Head of caudate nucleus (tissue), 42 donors: ENCODE data around the gene PLA2G12A.

Source experiments
- DNase-seq, 42 donors: peaks; one replicate each; pipeline versions ENCODE4 v3.0.0 to v3.0.0-alpha.2; 2020 to 2021; ENCODE audit warnings: mixed read lengths in 7 of 42
- intact Hi-C: fragments of 100-400 bp; cut with DNase I; formaldehyde crosslinking; loops from one replicate; pipeline ENCODE4 v1.15.0; 2022

Gene PLA2G12A

DNA sequence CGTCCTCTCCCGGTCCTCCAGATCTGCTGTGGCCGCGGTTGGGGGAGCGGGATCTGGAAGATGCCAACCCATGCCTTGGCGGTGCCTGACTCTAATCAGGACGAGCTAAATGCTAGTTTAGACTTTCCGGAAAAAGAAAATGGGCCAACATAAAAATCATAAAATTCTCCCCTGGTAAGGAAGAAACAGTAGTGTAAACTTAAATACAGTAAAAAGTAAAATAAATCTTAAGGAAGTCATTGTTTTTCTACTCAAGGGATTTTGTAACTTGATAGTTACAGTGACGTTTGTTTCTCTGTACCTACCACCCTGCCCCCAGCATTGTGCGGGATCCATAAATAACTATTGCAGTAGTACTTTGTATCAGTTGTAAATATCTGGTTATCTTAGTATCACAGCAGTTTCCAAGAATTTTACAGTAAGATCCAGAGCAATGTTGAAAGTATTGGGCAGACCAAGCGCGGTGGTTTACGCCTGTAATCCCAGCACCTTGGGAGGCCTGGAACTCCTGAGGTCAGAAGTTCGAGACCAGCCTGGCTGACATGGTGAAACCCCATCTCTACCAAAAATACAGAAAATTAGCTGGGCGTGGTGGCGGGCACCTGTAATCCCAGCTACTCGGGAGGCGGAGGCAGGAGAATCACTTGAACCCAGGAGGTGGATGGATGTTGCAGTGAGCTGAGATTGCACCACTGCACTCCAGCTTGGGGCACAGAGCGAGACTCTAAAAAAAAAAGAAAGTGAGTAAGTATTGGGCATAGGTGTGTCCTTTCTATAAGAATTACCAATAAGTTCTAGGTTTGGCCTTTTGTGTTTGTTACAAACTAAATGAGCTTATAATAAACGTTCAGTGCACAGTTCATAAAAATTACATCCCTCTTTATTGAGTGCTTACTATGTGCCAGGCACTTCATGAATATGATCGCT, 1.0 kb upstream of the PLA2G12A start:
- DNase-seq, result peak in 4 of 42 donors; percentile 24 to 55 (median 32)
- intact Hi-C loops, result loop anchor here (10.0 kb wide), 1 partner anchor 84 kb away; the partner anchor contains the start of gene GAR1

DNA sequence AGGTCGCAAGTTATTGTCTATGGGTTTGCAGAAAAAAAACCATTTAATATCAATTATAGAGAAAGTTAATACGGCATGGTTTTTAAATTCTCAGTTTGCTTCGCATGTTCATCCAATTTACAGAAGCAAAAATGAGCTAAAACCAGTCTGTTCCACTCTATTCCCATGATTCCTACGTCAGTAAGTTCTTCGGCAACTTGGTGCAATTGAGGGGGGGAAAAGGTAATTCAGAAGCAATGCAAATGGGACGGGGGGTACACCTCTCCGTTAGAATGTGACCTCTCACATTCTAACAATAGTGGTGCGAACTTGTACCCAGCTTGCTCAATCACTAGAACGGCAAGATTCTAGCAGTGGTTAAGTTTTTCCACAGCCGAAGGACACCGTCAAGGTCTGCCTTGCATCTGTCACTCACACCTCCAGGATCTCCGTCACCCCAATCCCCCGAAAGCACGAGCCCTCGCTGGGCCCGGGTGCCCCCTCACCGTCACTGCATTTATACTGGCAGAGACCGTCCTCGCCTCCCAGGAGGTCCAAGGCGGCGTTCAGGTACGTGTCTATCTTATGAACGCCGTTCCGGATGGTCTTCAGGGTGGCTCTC, 653 bp downstream of the PLA2G12A start:
- peak in 9 of 42 donors; percentile 3 to 43 (median 16) for DNase-seq
- intact Hi-C loops, result no loop called here

DNA sequence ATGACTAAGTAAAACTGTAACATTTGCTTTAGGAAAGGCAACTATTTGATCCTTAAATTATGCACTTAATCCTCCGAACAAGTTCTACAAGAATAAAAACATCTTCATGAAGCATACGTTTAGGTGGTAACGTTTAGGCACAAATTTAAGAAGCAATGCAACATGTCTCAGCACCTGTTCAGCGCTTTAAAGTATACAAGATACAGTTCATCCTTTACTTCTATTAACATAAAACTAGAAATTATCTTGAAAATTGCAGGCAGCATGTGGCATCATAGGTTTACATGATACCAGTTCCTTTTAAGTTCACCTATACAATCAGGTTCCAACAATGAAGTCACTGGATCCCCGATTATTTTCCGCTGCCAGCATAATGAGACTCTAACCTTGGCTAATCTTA, 1.5 kb downstream of the PLA2G12A start:
- no peak for DNase-seq
- intact Hi-C loops, result no loop called here

DNA sequence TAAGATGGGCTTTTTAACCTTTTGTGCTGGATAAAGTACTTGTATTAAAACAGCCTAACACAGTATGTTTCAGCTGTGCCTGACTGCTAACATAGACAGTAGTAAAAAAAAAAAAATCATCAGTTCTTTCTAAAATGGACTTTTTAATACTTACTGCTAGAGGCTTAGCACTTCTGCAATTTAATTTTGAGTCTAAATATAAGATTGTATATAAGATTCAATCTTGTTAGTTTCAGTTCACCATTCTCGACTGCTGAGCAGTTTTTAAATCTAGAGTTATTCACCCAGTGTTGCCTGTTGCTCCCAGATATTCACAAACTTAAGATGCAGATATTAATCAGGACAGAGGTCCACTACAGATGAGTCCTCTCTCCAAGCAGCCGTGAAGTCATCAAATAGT, 6.8 kb downstream of the PLA2G12A start:
- intact Hi-C loops, result no loop called here

DNA sequence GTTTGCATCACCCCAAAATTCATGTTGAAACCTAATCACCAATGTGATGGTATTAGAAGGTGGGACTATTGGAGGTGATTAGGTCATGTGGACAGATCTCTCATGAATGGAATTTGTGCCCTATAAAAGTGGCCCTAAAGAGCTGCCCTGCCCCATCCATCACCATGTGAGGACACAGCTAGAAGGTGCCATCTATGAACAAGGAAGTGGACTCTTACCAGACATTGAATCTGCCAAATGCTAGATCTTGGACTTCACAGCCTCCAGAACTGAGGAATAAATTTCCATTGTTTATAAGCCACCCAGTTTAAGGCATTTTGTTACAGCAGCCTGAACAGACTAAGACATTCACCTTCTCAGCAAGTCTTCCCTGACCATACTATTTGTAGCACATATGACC, 7.5 kb downstream of the PLA2G12A start:
- DNase-seq, result no peak
- intact Hi-C loops, result no loop called here

More for the DNA sequence above, 6.8 kb downstream of the PLA2G12A start:
- no peak for DNase-seq

DNA sequence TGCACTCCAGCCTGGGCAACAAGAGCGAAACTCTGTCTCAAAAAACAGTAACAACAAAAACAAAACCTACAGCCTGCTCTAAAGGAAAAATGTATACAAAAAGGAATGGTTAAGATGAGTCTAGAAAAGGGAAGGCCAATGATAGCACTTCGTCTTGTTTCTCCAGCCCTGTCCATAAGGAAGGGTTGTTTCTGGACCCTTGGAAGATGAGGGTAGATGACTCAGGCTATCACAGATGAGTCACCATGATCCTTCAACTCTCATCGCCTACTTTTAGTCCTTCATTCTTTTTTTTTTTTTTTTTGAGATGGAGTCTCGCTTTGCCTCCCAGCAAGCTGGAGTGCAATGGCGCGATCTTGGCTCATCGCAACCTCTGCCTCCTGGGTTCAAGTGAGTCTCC, 8.8 kb downstream of the PLA2G12A start:
- no peak for DNase-seq
- intact Hi-C loops, result no loop called here

DNA sequence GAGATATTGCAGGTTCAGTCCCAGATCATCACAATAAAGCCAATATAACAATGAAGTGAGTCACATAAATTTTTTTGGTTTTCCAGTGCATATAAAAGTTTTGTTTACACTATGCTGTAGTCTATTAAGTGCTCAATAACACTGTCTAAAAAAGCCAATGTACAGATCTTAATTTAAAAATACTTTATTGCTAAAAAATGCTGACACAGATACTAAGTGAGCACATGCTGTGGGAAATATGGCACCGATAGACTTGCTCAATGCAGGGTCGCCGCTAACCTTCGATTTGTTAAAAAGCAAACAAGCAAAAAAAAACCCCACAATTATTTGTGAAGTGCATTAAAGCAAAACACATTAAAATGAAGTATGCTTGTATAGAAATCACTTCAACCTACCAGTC, 10.3 kb downstream of the PLA2G12A start:
- intact Hi-C loops, result no loop called here
- DNase-seq, result no peak

DNA sequence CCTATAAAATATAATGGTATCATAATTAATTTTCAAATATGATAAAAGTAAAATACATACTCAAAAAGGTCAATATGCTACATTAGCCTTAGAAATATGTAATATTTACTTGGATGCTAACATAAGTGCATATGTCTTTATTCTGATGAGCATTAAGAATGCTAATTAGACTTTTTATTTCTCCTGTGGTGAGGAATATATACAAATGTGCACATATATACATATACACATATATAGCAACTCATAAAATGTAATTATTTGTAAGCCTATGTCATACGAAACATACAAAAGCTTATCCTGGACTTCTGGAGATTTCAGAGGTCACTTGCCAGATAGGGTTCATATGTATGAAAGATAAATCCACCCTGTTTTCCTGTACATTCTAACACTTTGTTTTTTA, 11.1 kb downstream of the PLA2G12A start:
- intact Hi-C loops, result no loop called here
- no peak for DNase-seq

DNA sequence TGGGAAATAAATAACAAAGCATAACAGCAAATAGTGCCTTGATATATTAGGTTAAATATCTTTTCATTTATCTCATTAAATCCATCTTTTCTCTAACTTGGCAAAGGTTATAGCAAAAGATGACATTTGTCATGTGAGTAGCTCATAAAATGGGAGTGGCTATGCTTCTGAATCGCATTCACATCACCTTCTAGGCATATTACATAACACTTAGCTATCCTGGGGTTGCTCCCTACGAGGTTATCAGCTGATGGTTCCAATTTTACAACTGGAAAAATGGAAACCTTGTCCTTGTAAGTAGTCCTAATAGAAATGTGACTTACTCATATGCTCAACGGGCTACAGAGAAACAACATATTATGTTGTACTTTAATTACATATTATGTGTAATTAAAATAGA, 16.4 kb downstream of the PLA2G12A start:
- no peak for DNase-seq
- intact Hi-C loops, result no loop called here

DNA sequence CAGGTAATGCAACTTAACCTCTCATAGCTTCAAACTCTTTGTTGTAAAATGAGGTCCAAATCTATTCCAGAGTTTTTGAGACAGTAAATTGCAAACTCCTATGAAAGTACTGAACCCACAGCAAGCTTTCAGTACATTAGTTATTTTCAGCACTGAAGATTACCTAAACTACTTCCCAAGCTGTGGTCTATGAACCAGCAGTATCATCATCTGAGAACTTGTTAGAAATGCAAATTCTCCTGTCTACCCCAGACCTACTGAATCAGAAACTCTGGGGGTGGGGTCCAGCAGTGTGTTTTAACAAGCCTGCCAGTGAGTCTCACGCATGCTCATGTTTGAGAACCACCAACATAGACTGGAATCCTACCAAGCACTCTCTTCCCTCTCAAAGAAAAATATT, 20.9 kb downstream of the PLA2G12A start:
- no peak for DNase-seq
- intact Hi-C loops, result loop anchor here (10.0 kb wide), 1 partner anchor 106 kb away; the partner anchor contains the start of gene GAR1

DNA sequence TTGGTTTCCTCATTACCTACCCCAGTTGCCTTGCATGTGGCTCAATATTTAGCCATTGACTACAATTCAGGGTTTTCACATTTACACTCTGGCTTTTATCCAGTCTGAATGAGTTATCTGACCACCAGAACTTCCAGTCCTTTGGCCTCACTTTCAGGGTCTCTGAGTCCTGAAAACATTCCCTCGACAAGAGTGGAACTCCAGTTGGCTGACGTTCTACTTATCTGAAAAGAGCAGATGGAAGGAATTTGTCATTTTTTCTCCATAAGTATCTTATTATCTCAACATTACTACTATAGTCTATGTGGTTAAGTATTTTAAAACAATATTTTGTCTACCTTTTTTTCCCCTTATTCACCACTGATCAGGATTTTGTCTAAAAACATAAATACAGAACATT, 21.4 kb downstream of the PLA2G12A start:
- intact Hi-C loops, result loop anchor here (10.0 kb wide), 1 partner anchor 106 kb away; the partner anchor contains the start of gene GAR1
- no peak for DNase-seq

DNA sequence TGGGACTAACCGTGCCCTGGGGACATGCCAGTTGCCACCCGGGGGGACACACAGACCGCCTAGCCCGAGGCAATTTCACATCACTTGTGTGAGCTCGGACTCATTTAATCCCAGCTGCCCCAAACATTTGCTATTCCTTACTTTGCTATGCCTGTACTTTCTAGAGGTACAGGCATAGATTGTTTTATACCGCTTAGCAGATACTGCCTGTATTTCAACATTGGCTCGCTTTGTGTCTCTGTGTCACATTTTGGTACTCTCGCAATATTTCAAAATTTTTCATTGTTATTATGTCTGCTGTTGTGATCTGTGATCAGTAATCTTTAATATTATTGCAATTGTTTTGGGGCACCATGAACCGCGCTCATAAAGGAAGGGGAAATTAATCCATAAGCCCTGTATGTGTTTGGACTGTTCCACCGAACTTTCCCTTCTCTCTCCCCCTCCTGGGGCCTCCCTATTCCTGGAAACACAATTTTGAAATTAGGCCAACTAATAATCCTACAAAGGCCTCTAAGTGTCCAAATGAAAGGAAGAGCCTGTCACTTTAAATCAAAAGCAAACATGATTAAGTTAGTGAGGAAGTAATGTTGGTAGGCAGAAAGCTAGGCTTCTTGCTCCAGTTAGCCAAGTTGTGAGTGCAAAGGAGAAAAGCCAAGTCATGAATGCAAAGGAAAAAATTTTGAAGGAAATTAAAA, 26.1 kb downstream of the PLA2G12A start:
- intact Hi-C loops, result loop anchor here (10.0 kb wide), 1 partner anchor 111 kb away; the partner anchor contains the start of gene GAR1
- DNase-seq, result no peak

DNA sequence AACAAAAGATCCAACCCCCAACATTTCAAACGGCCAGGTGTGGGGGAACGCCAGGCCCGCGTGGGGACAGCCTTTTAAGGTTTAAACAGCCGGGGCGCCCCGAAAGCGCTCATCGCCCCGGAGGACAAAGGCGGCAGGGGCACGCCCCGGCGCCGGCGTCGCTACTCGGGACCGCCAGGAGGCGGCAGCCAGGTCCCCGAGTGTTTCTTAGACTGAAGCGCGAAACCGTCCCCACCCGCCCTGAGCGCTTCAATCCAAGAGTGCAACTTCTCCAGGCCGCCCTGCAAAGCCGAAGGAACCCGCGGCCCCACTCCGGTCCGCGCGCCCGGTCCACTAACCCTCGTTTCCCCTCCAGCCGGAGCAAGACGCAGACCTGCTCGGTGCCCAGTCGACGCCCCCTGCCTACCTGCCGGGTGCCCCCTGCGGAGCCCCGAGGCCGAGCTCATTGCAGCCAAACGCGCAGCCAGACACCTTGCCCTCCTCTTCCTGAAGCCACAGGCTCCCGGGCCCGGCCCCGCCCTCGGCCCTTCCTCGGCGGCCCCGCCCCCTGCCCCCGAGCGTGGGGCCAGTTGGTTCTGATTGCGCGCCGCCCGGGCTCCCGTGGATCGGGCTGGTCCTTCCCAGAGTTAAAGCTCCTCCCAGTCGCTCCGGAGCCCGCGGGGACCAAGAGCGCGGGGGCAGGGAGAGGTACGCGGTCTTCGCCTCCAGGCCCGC, 26.8 kb downstream of the PLA2G12A start, which contains the start of gene CASP6:
TSS of gene CASP6 (minus strand) at position 496 of the 714 bp plus-strand sequence. CDS start at position 446, 50 bp downstream.
- intact Hi-C loops, result loop anchor here (10.0 kb wide), 1 partner anchor 112 kb away; the partner anchor contains the start of gene GAR1
- DNase-seq, result peak; percentile 30 to 88 (median 78)

DNA sequence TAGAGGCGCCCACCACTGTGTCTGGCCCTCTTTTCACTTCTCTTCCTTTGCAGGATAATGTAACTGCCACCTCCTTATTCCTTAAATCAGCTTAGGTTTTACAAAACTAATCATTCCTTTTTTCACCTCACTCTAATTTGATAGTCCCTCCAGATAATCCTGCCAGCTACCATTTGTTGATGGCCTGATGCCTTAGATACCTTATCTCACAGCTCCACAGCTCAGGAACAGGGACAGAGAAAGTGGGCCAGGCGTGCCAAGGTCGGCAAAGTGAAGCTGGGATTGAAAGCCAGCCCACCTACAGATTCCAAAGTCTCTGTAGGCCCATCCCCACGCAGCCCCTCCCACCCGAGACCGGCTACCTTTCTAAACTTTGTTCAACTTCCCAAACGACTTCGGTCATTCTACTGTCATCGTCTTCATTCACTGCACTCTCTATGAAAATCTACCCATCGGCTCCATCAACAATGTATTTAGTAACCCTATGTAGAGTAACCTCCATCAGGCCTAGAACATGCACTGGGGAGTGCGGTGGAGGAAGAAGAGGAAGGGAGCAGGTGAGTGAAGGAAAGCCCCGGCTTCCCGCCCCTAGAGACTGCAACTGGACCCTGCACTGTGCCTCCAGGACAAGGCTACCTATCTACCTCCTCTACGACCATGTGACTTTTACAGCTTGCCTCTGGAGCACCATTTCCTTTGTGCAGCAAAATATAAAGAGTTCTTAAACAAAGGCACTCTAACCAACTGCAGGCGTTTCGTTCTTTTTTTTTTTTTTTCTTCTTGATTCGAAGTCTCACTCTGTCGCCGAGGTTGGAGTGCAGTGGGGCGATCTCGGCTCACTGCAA, 28.1 kb downstream of the PLA2G12A start:
- DNase-seq, result no peak
- intact Hi-C loops, result loop anchor here (10.0 kb wide), 1 partner anchor 113 kb away; the partner anchor contains the start of gene GAR1

DNA sequence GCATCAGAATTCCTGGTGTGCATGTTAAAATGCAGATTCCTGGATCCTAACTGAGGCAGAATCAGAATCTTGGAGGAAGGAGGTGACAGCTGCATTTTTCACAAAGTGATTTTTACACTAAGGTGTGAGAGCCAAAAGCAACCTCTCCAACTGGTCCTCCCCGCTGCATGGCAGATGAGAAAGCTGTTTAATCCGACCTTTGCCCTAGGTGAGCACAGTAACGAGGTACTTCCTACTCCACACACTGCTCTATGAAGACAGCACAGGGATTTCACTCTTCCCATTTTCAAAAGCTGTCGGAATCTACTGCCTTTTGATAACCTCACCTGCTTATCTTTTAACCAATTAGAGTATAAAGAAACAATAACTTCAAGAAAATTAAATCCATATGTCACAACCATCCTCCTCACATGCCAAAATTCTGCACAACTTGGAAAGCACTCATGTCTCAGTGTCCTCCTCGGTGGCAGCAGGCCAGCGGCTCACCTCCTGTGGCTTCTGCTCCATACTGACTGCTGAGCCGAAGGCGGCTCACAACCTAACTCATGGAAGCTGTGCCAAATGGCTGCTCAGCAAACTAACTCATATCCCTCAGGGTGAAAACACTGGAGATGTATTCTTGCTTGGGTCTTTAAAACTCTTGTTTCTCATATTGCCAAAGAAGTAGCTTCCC, 30.2 kb downstream of the PLA2G12A start:
- intact Hi-C loops, result loop anchor here (10.0 kb wide), 1 partner anchor 115 kb away; the partner anchor contains the start of gene GAR1
- no peak for DNase-seq

DNA sequence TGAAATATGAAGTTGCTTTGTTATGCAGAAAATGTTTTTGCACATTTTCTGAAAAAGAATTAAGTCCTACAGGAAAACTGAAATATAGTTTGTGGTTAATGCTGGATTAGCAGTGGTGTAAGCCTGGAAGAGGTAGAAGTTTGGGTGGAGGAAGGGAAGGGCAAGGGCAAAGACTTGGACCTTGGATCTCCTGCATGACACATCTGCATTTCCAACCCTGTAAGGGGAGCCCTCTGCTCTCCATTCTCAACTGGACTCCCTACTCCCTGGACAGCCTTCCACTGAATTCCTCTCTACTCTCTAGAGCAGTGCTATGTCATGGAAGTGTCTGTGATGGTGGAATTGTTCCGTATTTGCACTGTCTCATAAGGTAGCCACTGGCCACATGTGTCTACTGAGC, 31.2 kb downstream of the PLA2G12A start:
- intact Hi-C loops, result no loop called here
- no peak for DNase-seq

DNA sequence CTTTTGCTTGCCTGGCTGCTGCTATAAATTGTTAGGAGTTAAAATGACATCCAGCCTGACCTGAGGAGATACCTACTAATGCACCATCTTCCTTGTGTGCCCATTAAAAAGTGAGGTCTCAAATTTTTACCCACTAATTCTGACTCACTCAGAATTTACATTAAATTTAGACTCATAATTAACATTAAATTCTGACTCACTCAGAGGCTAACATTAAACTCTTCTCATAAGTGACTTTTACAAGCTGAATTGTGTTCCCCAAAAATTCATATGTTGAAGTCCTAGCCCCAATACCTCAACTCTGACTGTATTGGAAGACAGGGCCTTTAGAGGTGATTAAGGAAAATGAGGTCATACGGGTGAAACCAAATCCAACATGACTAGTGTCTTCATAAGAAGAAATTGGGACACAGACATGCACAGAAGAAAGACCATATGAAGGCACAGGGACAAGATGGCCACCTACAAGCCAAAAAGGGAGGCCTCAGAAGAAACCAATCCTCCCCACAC, 38.4 kb downstream of the PLA2G12A start:
- no peak for DNase-seq
- intact Hi-C loops, result no loop called here
